PFSK-1 (cell line): ENCODE data around the gene CEP97.

Experiments
- POLR2AphosphoS5 ChIP-seq: IDR thresholded peaks from 2 replicates; pipeline ENCODE4 v1.6.1; 2012; ENCODE audit warnings: low read depth, mild to moderate bottlenecking, control low read depth, low read length, moderate library complexity
- SIN3A ChIP-seq: IDR thresholded peaks from 2 replicates; pipeline ENCODE4 v1.6.1; 2012; ENCODE audit warnings: mild to moderate bottlenecking, low read length, moderate library complexity, borderline replicate concordance; ENCODE audit not compliant: insufficient read depth
- TF ChIP-seq, protein P1 (sequence below), 2 experiments: IDR thresholded peaks; 2 replicates each; pipeline versions ENCODE4 v1.6.1 to v1.8.0; 2011 to 2012; ENCODE audit warnings: low read depth in 2 of 2, low read length in 2 of 2, control low read depth in 1 of 2, inconsistent platforms in 1 of 2, mild to moderate bottlenecking in 1 of 2, moderate library complexity in 1 of 2; ENCODE audit not compliant: insufficient read depth in 1 of 2

DNA sequence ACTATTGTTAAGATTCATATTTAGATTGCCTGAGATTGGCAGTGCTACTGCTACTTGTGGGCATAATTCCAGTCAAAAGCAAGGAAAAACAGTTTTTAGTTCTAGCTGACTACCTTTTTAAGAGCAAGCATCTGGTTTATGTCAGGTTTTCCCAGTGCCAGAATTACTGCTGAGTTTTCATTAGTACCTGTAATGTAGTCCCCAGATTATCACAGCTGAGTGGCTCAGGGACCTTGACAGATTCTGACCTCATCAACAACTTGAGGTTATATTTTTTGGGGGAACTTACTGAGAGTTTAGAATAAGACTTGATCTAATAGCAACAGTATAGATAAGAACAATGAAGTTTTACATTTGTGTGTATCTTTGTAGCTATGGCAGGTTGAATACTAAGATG lies 85.6 kb downstream of the CEP97 start:
- no peak for TF ChIP-seq SIN3A
- TF ChIP-seq POLR2AphosphoS5 = no peak
- TF ChIP-seq, protein P1, sequence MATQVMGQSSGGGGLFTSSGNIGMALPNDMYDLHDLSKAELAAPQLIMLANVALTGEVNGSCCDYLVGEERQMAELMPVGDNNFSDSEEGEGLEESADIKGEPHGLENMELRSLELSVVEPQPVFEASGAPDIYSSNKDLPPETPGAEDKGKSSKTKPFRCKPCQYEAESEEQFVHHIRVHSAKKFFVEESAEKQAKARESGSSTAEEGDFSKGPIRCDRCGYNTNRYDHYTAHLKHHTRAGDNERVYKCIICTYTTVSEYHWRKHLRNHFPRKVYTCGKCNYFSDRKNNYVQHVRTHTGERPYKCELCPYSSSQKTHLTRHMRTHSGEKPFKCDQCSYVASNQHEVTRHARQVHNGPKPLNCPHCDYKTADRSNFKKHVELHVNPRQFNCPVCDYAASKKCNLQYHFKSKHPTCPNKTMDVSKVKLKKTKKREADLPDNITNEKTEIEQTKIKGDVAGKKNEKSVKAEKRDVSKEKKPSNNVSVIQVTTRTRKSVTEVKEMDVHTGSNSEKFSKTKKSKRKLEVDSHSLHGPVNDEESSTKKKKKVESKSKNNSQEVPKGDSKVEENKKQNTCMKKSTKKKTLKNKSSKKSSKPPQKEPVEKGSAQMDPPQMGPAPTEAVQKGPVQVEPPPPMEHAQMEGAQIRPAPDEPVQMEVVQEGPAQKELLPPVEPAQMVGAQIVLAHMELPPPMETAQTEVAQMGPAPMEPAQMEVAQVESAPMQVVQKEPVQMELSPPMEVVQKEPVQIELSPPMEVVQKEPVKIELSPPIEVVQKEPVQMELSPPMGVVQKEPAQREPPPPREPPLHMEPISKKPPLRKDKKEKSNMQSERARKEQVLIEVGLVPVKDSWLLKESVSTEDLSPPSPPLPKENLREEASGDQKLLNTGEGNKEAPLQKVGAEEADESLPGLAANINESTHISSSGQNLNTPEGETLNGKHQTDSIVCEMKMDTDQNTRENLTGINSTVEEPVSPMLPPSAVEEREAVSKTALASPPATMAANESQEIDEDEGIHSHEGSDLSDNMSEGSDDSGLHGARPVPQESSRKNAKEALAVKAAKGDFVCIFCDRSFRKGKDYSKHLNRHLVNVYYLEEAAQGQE (IDR thresholded peaks at IDR 0.05; ENCODE audit: insufficient read depth in 1 of 2, low read depth in 2 of 2, low read length in 2 of 2) = no peak
